B cell (primary cell): ENCODE data around the gene ACSBG1.

ENCODE experiments used
- EZH2 ChIP-seq: IDR thresholded peaks from 2 replicates; pipeline ENCODE4 v1.6.1; 2012; ENCODE audit warnings: borderline replicate concordance, low read depth, mild to moderate bottlenecking, moderate library complexity, low read length; ENCODE audit not compliant: insufficient read depth, poor library complexity, severe bottlenecking
- TF ChIP-seq, protein P1 (sequence below): fragments of 200-600 bp; IDR thresholded peaks from one replicate; pipeline ENCODE4 v1.8.0; 2022; ENCODE audit warnings: antibody characterized with exemption, mild to moderate bottlenecking

DNA sequence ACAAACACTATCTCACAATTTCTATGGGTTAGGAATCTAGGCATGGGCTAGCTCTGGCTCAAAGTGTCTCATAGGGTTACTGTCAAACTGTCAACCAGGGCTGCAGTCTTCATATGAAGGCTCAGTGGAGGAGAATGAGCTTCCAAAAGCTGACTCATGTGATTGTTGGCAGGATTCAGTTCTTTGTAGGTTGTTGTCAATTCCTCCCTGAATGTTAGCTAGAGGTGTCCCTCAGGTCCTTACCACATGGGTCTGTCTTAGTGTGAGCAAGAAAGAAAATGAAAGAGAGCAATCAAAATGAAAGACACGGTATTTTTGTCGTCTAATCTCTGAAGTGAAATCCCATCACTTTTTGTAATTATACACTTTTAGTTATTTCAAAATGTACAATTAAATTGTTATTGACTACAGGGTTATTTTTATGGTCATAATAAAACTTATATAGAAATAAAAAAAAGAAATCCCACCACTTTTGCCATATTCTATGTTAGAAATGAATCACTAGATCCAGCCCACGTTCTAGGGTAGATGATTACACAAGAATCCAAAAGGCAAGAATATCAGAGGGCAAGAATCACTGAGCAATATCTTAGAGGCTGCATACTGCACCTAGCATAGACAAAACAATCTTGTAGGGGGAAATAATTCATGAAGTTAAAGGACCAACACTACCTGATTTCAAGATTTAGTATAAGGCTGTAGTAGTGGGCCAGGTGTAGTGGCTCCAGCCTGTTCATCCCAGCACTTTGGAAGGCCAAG is 8.4 kb downstream of the ACSBG1 start:
- TF ChIP-seq EZH2: no peak
- TF ChIP-seq, protein P1, sequence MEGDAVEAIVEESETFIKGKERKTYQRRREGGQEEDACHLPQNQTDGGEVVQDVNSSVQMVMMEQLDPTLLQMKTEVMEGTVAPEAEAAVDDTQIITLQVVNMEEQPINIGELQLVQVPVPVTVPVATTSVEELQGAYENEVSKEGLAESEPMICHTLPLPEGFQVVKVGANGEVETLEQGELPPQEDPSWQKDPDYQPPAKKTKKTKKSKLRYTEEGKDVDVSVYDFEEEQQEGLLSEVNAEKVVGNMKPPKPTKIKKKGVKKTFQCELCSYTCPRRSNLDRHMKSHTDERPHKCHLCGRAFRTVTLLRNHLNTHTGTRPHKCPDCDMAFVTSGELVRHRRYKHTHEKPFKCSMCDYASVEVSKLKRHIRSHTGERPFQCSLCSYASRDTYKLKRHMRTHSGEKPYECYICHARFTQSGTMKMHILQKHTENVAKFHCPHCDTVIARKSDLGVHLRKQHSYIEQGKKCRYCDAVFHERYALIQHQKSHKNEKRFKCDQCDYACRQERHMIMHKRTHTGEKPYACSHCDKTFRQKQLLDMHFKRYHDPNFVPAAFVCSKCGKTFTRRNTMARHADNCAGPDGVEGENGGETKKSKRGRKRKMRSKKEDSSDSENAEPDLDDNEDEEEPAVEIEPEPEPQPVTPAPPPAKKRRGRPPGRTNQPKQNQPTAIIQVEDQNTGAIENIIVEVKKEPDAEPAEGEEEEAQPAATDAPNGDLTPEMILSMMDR: no peak
